Activated CD8-positive, alpha-beta T cell treated with anti-CD3 and anti-CD28 coated beads for 36 hours (primary cell): ENCODE measurements around the gene UBA52. TPM values are rescaled to one million over a fixed set of nuclear protein-coding genes. Genes with fewer than 3 reads are reported as not detected.

Experiments
- ATAC-seq: fragments of 200-7000 bp; cut with Tn5 transposase; one replicate; pipeline ENCODE4 v1.10.0; 2021; ENCODE audit warnings: mild to moderate bottlenecking, moderate library complexity
- CTCF ChIA-PET: fragments of 350-600 bp; sonication (Branson Sonifier 250); formaldehyde crosslinking; loops from one replicate; lab custom pipeline; 2021; ENCODE audit warnings: antibody characterized with exemption; lab: Charles Lee
- POLR2A ChIA-PET: fragments of 350-600 bp; sonication (Branson Sonifier 250); formaldehyde crosslinking; loops from one replicate; lab custom pipeline; 2021; ENCODE audit warnings: antibody characterized with exemption; lab: Charles Lee
- DNase-seq: peaks from one replicate; pipeline ENCODE4 v3.0.0-alpha.2; 2020
- H3K27ac Mint-ChIP-seq: one replicate; pipeline ENCODE4 v1.8.0; 2021; ENCODE audit warnings: mild to moderate bottlenecking, mixed read lengths
- H3K27me3 Mint-ChIP-seq: one replicate; pipeline ENCODE4 v1.8.0; 2021; ENCODE audit warnings: mixed read lengths
- H3K36me3 Mint-ChIP-seq: one replicate; pipeline ENCODE4 v1.8.0; 2021; ENCODE audit warnings: low read depth, mixed read lengths
- H3K4me1 Mint-ChIP-seq: one replicate; pipeline ENCODE4 v1.8.0; 2021; ENCODE audit warnings: low read depth, mixed read lengths
- H3K4me3 Mint-ChIP-seq: one replicate; pipeline ENCODE4 v1.8.0; 2021; ENCODE audit warnings: mild to moderate bottlenecking, moderate library complexity, mixed read lengths
- H3K9me3 Mint-ChIP-seq: one replicate; pipeline ENCODE4 v1.8.0; 2021; ENCODE audit warnings: mixed read lengths
- intact Hi-C: fragments of 100-400 bp; cut with micrococcal nuclease; formaldehyde crosslinking; loops from one replicate; pipeline ENCODE4 v1.10.0; 2022
- total RNA-seq, 2 experiments: library from RNA; stranded (reverse); gene quantifications; one replicate each; pipeline ENCODE4 v1.2.3, GENCODE V29; 2021
- TF ChIP-seq, protein P1 (sequence below): fragments of 200-600 bp; IDR thresholded peaks from one replicate; pipeline ENCODE4 v1.8.0; 2022; ENCODE audit warnings: antibody characterized with exemption, mild to moderate bottlenecking

UBA52 gene
- total RNA-seq, 2 experiments from 2014 or later = 1,795 to 1,837 TPM

DNA sequence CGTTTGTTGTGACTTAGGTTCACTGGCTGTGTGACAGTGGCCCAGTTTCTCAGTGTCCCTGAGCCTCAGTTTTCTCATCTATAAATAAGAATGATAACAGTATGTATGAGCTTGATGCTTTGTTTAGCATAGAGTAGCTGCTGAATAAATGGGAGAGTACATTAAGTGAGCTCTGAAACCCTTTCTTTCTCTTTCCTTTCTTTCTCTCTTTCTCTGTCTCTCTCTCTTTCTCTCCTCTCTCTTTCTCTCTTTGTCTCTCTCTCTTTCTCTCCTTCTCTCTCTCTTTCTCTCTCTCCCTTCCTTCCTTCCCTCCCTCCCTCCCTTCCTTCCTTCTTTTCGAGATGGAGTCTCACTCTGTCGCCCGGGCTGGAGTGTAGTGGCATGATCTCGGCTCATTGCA, 12.0 kb upstream of the UBA52 start:
- ATAC-seq = no peak
- peaks cover 15% of the 10 kb centered on the region for H3K4me1 Mint-ChIP-seq
- H3K27ac Mint-ChIP-seq = peak overlapping the region; percentile 95
- H3K36me3 Mint-ChIP-seq = peaks cover 35% of the 10 kb centered on the region
- no peak for DNase-seq
- ChIA-PET CTCF (interaction anchor here (0.8 to 3.1 kb wide), 5 partner anchors 11 to 108 kb away, joined by 3 to 20 read pairs (median 6); partner anchors contain the start of gene REX1BD), POLR2A (interaction anchor here (1.0 to 4.6 kb wide), 3 partner anchors 10 to 15 kb away, joined by 3 to 21 read pairs (median 6); partner anchors contain the start of gene UBA52)
- TF ChIP-seq, protein P1, sequence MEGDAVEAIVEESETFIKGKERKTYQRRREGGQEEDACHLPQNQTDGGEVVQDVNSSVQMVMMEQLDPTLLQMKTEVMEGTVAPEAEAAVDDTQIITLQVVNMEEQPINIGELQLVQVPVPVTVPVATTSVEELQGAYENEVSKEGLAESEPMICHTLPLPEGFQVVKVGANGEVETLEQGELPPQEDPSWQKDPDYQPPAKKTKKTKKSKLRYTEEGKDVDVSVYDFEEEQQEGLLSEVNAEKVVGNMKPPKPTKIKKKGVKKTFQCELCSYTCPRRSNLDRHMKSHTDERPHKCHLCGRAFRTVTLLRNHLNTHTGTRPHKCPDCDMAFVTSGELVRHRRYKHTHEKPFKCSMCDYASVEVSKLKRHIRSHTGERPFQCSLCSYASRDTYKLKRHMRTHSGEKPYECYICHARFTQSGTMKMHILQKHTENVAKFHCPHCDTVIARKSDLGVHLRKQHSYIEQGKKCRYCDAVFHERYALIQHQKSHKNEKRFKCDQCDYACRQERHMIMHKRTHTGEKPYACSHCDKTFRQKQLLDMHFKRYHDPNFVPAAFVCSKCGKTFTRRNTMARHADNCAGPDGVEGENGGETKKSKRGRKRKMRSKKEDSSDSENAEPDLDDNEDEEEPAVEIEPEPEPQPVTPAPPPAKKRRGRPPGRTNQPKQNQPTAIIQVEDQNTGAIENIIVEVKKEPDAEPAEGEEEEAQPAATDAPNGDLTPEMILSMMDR = no peak
- no peaks in the 10 kb centered on the region for H3K27me3 Mint-ChIP-seq
- peak overlapping the region; percentile 90 for H3K4me3 Mint-ChIP-seq
- H3K9me3 Mint-ChIP-seq = no peaks in the 10 kb centered on the region
- intact Hi-C loops = loop anchor here (5.0 kb wide), 1 partner anchor 37 kb away; the partner anchor contains the start of gene ELL

DNA sequence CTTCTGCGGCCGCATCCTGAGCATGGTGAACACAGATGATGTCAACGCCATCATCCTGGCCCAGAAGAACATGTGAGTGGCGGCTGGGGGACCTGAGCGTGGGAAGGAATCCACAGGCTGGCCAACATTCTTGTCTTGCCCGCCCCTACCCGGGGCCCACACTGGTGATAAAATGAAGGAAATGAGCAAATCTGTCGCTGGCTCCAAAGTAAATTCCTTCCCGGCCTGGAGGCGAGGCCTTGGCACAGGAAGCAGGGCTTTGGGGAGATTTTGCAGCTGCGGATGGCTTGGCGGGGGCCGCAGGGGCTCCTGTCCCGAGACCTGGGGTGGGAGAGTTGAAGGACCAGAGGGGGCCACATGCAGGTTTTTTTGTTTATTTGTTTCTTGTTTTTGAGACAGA, 9.6 kb upstream of the UBA52 start:
- peaks cover 15% of the 10 kb centered on the region for H3K4me1 Mint-ChIP-seq
- H3K9me3 Mint-ChIP-seq = no peaks in the 10 kb centered on the region
- intact Hi-C loops = no loop called here
- ChIA-PET CTCF (no interaction called here), POLR2A (no interaction called here)
- H3K36me3 Mint-ChIP-seq = peaks cover 42% of the 10 kb centered on the region
- no peak for ATAC-seq
- no peak overlapping the region for H3K27ac Mint-ChIP-seq
- no peak overlapping the region for H3K4me3 Mint-ChIP-seq
- TF ChIP-seq, protein P1 = no peak
- no peak for DNase-seq
- H3K27me3 Mint-ChIP-seq = no peaks in the 10 kb centered on the region

DNA sequence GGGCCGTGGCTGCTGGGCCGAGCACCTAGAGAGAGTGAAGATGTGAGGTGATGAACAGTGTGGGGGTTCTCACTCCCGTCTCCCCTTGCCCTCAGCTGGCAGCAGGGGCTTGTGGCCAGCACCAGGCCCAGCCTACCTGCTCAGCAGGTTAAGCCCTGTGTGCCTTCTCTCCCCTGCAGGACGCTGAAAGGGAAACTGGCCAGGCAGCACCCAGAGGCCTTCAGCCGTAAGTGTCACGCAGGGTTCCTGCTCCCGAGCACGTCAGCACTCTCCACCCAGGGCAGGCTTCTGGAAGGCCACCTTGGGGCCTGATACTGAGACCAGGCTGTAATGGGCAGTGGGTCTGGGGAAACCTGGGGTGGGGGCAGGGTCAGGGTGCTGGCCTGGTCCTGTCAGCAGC, 4.7 kb upstream of the UBA52 start:
- intact Hi-C loops = no loop called here

DNA sequence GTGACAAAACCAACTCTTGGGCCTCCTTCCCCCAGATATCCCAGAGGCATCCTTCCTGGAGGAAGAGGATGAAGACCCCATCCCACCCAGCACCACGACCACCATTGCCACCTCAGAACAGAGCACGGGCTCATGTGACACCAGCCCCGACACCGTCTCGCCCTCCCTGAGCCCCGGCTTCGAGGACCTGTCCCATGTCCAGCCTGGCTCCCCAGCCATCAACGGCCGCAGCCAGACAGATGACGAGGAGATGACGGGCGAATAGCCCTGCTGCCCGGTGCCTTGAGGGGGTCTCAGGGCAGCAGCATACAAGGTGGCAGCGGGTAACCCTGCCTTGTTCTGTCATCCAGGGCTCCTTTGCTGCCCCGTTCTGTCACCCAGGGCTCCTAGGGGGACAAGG, 3.3 kb upstream of the UBA52 start:
- no peak for ATAC-seq
- no peak overlapping the region for H3K4me3 Mint-ChIP-seq
- no peak for DNase-seq
- peaks cover 13% of the 10 kb centered on the region for H3K4me1 Mint-ChIP-seq
- H3K36me3 Mint-ChIP-seq = peaks cover 61% of the 10 kb centered on the region
- CTCF ChIA-PET = no interaction called here
- POLR2A ChIA-PET = interaction anchor here (0.7 to 1.1 kb wide), 2 partner anchors 10 to 21 kb away, joined by 3 to 5 read pairs; no protein-coding TSS in a partner anchor
- H3K27ac Mint-ChIP-seq = no peak overlapping the region
- no peaks in the 10 kb centered on the region for H3K9me3 Mint-ChIP-seq
- TF ChIP-seq, protein P1 = no peak
- intact Hi-C loops = no loop called here
- H3K27me3 Mint-ChIP-seq = no peaks in the 10 kb centered on the region

More for the DNA sequence above, 4.7 kb upstream of the UBA52 start:
- H3K27ac Mint-ChIP-seq = no peak overlapping the region
- CTCF ChIA-PET = no interaction called here
- H3K9me3 Mint-ChIP-seq = no peaks in the 10 kb centered on the region
- peaks cover 55% of the 10 kb centered on the region for H3K36me3 Mint-ChIP-seq
- POLR2A ChIA-PET = no interaction called here
- no peak for DNase-seq
- no peak overlapping the region for H3K4me3 Mint-ChIP-seq
- ATAC-seq = no peak
- TF ChIP-seq, protein P1 = no peak
- H3K4me1 Mint-ChIP-seq = peaks cover 3% of the 10 kb centered on the region
- no peaks in the 10 kb centered on the region for H3K27me3 Mint-ChIP-seq

DNA sequence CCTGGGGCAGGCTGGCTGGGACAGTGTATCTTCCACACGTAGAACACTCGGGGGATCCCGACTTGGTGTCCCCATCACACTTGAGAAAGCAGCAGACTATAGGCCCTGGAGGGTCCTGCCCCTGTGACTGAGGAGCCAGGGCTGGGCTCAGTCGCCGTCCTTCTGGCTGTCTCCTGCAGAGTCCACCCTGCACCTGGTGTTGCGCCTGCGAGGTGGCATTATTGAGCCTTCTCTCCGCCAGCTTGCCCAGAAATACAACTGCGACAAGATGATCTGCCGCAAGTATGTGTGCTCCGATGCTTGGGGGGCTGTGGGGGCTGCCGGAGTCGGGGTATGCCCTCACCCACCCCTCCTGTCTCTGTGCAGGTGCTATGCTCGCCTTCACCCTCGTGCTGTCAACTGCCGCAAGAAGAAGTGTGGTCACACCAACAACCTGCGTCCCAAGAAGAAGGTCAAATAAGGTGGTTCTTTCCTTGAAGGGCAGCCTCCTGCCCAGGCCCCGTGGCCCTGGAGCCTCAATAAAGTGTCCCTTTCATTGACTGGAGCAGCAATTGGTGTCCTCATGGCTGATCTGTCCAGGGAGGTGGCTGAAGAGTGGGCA, 3.1 kb downstream of the UBA52 start:
- Mint-ChIP-seq H3K27ac (peak overlapping the region; percentile 61), H3K4me1 (peaks cover 32% of the 10 kb centered on the region), H3K9me3 (no peaks in the 10 kb centered on the region), H3K27me3 (no peaks in the 10 kb centered on the region), H3K4me3 (peak overlapping the region; percentile 12), H3K36me3 (peaks cover 50% of the 10 kb centered on the region)
- ATAC-seq = no peak
- POLR2A ChIA-PET = interaction anchor here (0.6 to 4.3 kb wide), 2 partner anchors 14 to 158 kb away, joined by 3 to 51 read pairs; partner anchors contain the start of gene REX1BD
- TF ChIP-seq, protein P1 = no peak
- CTCF ChIA-PET = no interaction called here
- no peak for DNase-seq
- intact Hi-C loops = loop anchor here (5.0 to 10.0 kb wide), 2 partner anchors 52 to 110 kb away; partner anchors contain the start of gene ELL
